IPS-11a (cell line): Measurements from ENCODE around the gene SORBS2.

Experiments
- H3K4me3 ChIP-seq: one replicate; pipeline ENCODE4 v1.5.1; 2013; ENCODE audit warnings: low read depth, low read length, control low read depth

Gene SORBS2

GRCh38 chr4:185597532-185598188, 214.3 kb downstream of the SORBS2 start:
- H3K4me3 ChIP-seq: no peak overlapping the region

- H3K4me3 ChIP-seq: no peak overlapping the region
Measured at GRCh38 chr4:185592845-185593488, 219.0 kb downstream of the SORBS2 start.

- no peak overlapping the region for H3K4me3 ChIP-seq
Measured at GRCh38 chr4:185592438-185592837, 219.6 kb downstream of the SORBS2 start.

GRCh38 chr4:185591679-185592141, 220.3 kb downstream of the SORBS2 start:
- H3K4me3 ChIP-seq: no peak overlapping the region

- H3K4me3 ChIP-seq: no peak overlapping the region
Measured at GRCh38 chr4:185590982-185591381, 221.0 kb downstream of the SORBS2 start.

- no peak overlapping the region for H3K4me3 ChIP-seq
Measured at GRCh38 chr4:185589067-185589836, 222.7 kb downstream of the SORBS2 start.

- no peak overlapping the region for H3K4me3 ChIP-seq
Measured at GRCh38 chr4:185587427-185588161, 224.4 kb downstream of the SORBS2 start.

GRCh38 chr4:185587030-185587426, 225.0 kb downstream of the SORBS2 start:
- no peak overlapping the region for H3K4me3 ChIP-seq

- no peak overlapping the region for H3K4me3 ChIP-seq
Measured at GRCh38 chr4:185585211-185585610, 226.8 kb downstream of the SORBS2 start.

- H3K4me3 ChIP-seq: no peak overlapping the region
Measured at GRCh38 chr4:185583813-185584212, 228.2 kb downstream of the SORBS2 start.

- H3K4me3 ChIP-seq: no peak overlapping the region
Measured at GRCh38 chr4:185582651-185583400, 229.2 kb downstream of the SORBS2 start.

GRCh38 chr4:185580699-185581098, 231.3 kb downstream of the SORBS2 start:
- H3K4me3 ChIP-seq: no peak overlapping the region

- H3K4me3 ChIP-seq: no peak overlapping the region
Measured at GRCh38 chr4:185578284-185578683, 233.7 kb downstream of the SORBS2 start.

GRCh38 chr4:185576962-185577950, 234.7 kb downstream of the SORBS2 start:
- no peak overlapping the region for H3K4me3 ChIP-seq

- no peak overlapping the region for H3K4me3 ChIP-seq
Measured at GRCh38 chr4:185576314-185576961, 235.6 kb downstream of the SORBS2 start.

GRCh38 chr4:185573651-185574199, 238.3 kb downstream of the SORBS2 start:
- no peak overlapping the region for H3K4me3 ChIP-seq

- no peak overlapping the region for H3K4me3 ChIP-seq
Measured at GRCh38 chr4:185570727-185571126, 241.3 kb downstream of the SORBS2 start.
